ENCODE data around the gene SPPL2C. TPM values are rescaled to one million over a fixed set of nuclear protein-coding genes. Genes with fewer than 3 reads are reported as not detected.

SPPL2C gene
- total RNA-seq, 2 experiments from 2014 or later: not detected

DNA sequence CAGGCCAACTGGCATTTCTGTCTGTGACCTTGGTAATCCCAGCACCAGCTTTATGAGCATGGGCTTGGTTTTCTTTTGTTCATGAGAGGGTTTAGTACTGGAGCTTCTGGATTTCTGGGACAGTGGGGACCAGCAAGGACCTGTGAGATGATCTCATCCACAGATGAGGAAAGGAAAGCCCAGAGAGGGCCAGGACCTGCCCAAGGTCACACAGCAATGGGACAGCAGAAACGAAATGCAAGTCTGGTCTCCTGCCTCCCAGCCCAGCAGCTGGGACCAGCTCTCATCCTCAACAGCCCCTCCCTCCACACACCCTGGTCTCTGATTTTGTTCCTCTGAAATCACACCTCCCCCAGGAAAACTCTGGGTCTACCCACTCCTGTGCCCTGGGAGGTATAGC, 7.2 kb downstream of the SPPL2C start:
- no peak for DNase-seq (ENCODE audit: low spot score)
- BruUV-seq (replicated peaks): no TSS peak
- H2AFZ ChIP-seq (ENCODE audit: low read length): no peak overlapping the region

DNA sequence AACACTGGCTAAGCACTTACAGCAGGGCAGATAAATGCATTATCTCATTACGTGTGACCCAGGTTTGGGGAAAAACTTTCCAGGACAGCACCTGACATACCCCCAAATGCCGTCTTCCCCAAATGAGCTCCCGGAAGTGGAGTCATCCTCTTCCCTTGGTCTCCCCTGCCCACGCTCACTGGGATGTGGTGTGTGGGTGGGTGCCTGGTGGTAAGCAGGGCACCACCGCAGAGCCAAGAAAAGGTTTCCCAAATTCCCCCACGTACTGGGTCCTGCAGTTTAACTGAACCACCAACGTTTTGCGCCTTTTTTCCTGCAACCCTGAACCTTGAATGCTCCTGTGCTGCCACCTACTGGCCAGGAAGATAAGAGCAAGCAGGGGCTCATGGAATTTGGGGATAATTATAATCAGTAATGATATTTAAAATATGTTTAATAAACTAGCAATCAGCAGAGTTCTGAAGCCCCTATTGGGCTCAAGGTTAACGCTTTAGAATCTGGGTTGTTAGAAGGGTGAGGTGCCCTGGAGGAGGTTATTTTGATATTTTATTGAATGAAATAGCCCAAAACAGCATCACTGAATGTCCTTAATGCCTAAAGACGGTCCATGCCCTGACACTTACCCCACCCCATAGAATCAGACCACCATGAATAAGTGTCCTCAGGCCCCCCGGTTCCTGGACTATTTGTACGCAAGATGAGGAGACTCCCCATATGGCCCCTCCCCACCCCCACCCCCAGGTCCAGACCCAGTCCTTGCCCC, 8.0 kb downstream of the SPPL2C start:
- no peak for TF ChIP-seq EZH2phosphoT487 (IDR thresholded peaks at IDR 0.05; ENCODE audit: borderline replicate concordance, low read depth, low read length)
- TF ChIP-seq, protein P1, sequence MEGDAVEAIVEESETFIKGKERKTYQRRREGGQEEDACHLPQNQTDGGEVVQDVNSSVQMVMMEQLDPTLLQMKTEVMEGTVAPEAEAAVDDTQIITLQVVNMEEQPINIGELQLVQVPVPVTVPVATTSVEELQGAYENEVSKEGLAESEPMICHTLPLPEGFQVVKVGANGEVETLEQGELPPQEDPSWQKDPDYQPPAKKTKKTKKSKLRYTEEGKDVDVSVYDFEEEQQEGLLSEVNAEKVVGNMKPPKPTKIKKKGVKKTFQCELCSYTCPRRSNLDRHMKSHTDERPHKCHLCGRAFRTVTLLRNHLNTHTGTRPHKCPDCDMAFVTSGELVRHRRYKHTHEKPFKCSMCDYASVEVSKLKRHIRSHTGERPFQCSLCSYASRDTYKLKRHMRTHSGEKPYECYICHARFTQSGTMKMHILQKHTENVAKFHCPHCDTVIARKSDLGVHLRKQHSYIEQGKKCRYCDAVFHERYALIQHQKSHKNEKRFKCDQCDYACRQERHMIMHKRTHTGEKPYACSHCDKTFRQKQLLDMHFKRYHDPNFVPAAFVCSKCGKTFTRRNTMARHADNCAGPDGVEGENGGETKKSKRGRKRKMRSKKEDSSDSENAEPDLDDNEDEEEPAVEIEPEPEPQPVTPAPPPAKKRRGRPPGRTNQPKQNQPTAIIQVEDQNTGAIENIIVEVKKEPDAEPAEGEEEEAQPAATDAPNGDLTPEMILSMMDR (conservative IDR thresholded peaks at IDR 0.05; ENCODE audit: low read length): peak; percentile 98
- ChIA-PET CTCF (ENCODE audit: unreplicated experiment) (interaction anchor here (0.8 kb wide), 1 partner anchor 213 kb away, joined by 3 read pairs; no protein-coding TSS in a partner anchor), POLR2A (no interaction called here)
- H3K9me2 ChIP-seq (ENCODE audit: insufficient read depth, low read length): no peaks in the 10 kb centered on the region
- no peak overlapping the region for H3K4me2 ChIP-seq (ENCODE audit: low read length)
- no peaks in the 10 kb centered on the region for H3K36me3 ChIP-seq (ENCODE audit: insufficient read depth, low read length)
- H3K27ac ChIP-seq (ENCODE audit: low read depth, low read length, poor library complexity, severe bottlenecking): no peak overlapping the region
- H2AFZ ChIP-seq (ENCODE audit: low read length): no peak overlapping the region
- H3K4me1 ChIP-seq (ENCODE audit: insufficient read depth, low read length, poor library complexity, severe bottlenecking): no peaks in the 10 kb centered on the region
- peak; percentile 63 for DNase-seq (ENCODE audit: low spot score)
- intact Hi-C loops (cut with micrococcal nuclease; ENCODE audit: unreplicated experiment): no loop called here
- no peaks in the 10 kb centered on the region for H3K9me3 ChIP-seq (ENCODE audit: low read length)
- H3K4me3 ChIP-seq (ENCODE audit: low read depth, low read length, poor library complexity, severe bottlenecking): no peak overlapping the region
- H4K20me1 ChIP-seq (ENCODE audit: insufficient read depth, low read length): no peaks in the 10 kb centered on the region
- no peaks in the 10 kb centered on the region for H3K79me2 ChIP-seq (ENCODE audit: insufficient read depth, low read depth, low read length)
- BruUV-seq (replicated peaks): no TSS peak

More for the DNA sequence above, 7.2 kb downstream of the SPPL2C start:
- Histone ChIP-seq H3K27ac (ENCODE audit: low read depth, low read length, poor library complexity, severe bottlenecking) (no peak overlapping the region), H3K4me1 (ENCODE audit: insufficient read depth, low read length, poor library complexity, severe bottlenecking) (no peaks in the 10 kb centered on the region), H3K9me2 (ENCODE audit: insufficient read depth, low read length) (no peaks in the 10 kb centered on the region), H3K79me2 (ENCODE audit: insufficient read depth, low read depth, low read length) (no peaks in the 10 kb centered on the region), H4K20me1 (ENCODE audit: insufficient read depth, low read length) (no peaks in the 10 kb centered on the region), H3K36me3 (ENCODE audit: insufficient read depth, low read length) (no peaks in the 10 kb centered on the region), H3K4me3 (ENCODE audit: low read depth, low read length, poor library complexity, severe bottlenecking) (no peak overlapping the region), H3K4me2 (ENCODE audit: low read length) (no peak overlapping the region), H3K9me3 (ENCODE audit: low read length) (no peaks in the 10 kb centered on the region)
- CTCF ChIA-PET (ENCODE audit: unreplicated experiment): interaction anchor here (0.8 kb wide), 1 partner anchor 212 kb away, joined by 3 read pairs; no protein-coding TSS in a partner anchor
- no peak for TF ChIP-seq EZH2phosphoT487 (IDR thresholded peaks at IDR 0.05; ENCODE audit: borderline replicate concordance, low read depth, low read length)
- TF ChIP-seq, protein P1 (conservative IDR thresholded peaks at IDR 0.05; ENCODE audit: low read length): no peak
- POLR2A ChIA-PET: no interaction called here
- intact Hi-C loops (cut with micrococcal nuclease; ENCODE audit: unreplicated experiment): no loop called here

DNA sequence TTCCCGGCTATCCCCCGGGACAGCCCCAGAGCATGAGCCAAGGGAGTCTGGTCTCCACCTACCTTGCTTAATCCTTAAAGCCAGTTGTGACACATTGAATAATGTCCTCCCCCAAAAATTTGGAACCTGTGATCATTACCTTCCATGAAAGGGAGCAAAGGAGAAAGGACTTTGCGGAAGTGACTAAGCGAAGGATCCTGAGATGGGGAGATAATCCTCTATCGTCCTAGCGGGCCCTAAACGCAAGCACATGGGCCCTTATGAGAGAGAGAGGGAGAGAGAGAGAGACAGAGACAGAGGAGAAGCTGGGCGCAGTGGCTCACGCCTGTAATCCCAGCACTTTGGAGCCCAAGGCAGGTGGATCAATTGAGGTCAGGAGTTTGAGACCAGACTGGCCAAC, 9.5 kb downstream of the SPPL2C start:
- no peaks in the 10 kb centered on the region for H3K9me3 ChIP-seq (ENCODE audit: low read length)
- H3K4me1 ChIP-seq (ENCODE audit: insufficient read depth, low read length, poor library complexity, severe bottlenecking): no peaks in the 10 kb centered on the region
- no peak overlapping the region for H3K27ac ChIP-seq (ENCODE audit: low read depth, low read length, poor library complexity, severe bottlenecking)
- H3K9me2 ChIP-seq (ENCODE audit: insufficient read depth, low read length): no peaks in the 10 kb centered on the region
- POLR2A ChIA-PET: no interaction called here
- no peak overlapping the region for H3K4me3 ChIP-seq (ENCODE audit: low read depth, low read length, poor library complexity, severe bottlenecking)
- CTCF ChIA-PET (ENCODE audit: unreplicated experiment): interaction anchor here (1.3 kb wide), 1 partner anchor 38 kb away, joined by 3 read pairs; no protein-coding TSS in a partner anchor
- TF ChIP-seq, protein P1 (conservative IDR thresholded peaks at IDR 0.05; ENCODE audit: low read length): no peak
- TF ChIP-seq EZH2phosphoT487 (IDR thresholded peaks at IDR 0.05; ENCODE audit: borderline replicate concordance, low read depth, low read length): no peak
- intact Hi-C loops (cut with micrococcal nuclease; ENCODE audit: unreplicated experiment): loop anchor here (2.0 kb wide), 1 partner anchor 207 kb away; no protein-coding TSS in a partner anchor
- no peaks in the 10 kb centered on the region for H3K36me3 ChIP-seq (ENCODE audit: insufficient read depth, low read length)
- no peaks in the 10 kb centered on the region for H3K79me2 ChIP-seq (ENCODE audit: insufficient read depth, low read depth, low read length)
- no peak overlapping the region for H2AFZ ChIP-seq (ENCODE audit: low read length)
- no peak for DNase-seq (ENCODE audit: low spot score)
- no peaks in the 10 kb centered on the region for H4K20me1 ChIP-seq (ENCODE audit: insufficient read depth, low read length)
- BruUV-seq (replicated peaks): no TSS peak
- H3K4me2 ChIP-seq (ENCODE audit: low read length): no peak overlapping the region
